K562 (cell line): ENCODE measurements around the gene AGRN. TPM values are rescaled to one million over a fixed set of nuclear protein-coding genes. Genes with fewer than 3 reads are reported as not detected.

ENCODE experiments used
- BCLAF1 ChIP-seq, 2 experiments: fragments of 450-650 bp in 1 of 2; IDR thresholded peaks; 2 replicates each; pipeline ENCODE4 v1.6.1; 2011 to 2017; ENCODE audit warnings: low read depth in 2 of 2, antibody characterized with exemption in 1 of 2, borderline replicate concordance in 1 of 2, low read length in 1 of 2, mild to moderate bottlenecking in 1 of 2, mixed read lengths in 1 of 2; ENCODE audit not compliant: control insufficient read depth in 1 of 2
- CEBPB ChIP-seq: fragments of 450-650 bp; IDR thresholded peaks from 2 replicates; pipeline ENCODE4 v1.6.1; 2016; ENCODE audit warnings: missing genetic modification characterization, missing compliant biosample characterization
- CEBPG ChIP-seq, 3 experiments: fragments of 200-800 bp in 1 of 3; sonication (Bioruptor generic) in 1 of 3; sonication (generic) in 1 of 3; formaldehyde crosslinking in 1 of 3; IDR thresholded peaks in 2 of 3; conservative IDR thresholded peaks in 1 of 3; 2 replicates each; pipeline versions ENCODE4 v1.6.1 to v1.8.0; 2016 to 2022; ENCODE audit warnings: missing compliant biosample characterization in 2 of 3, missing genetic modification characterization in 2 of 3, mild to moderate bottlenecking in 1 of 3, missing genetic modification reagents in 1 of 3
- CHD1 ChIP-seq: fragments of 200-600 bp; sonication (generic); IDR thresholded peaks from one replicate; pipeline ENCODE4 v1.6.1; 2012; ENCODE audit warnings: mild to moderate bottlenecking, moderate library complexity, low read length, inconsistent platforms
- DPF2 ChIP-seq: fragments of 450-650 bp; IDR thresholded peaks from 2 replicates; pipeline ENCODE4 v1.6.1; 2016
- HNRNPL ChIP-seq: fragments of 200-400 bp; formaldehyde crosslinking; IDR thresholded peaks from 2 replicates; pipeline ENCODE4 v1.6.1; 2017; ENCODE audit warnings: low read depth, mild to moderate bottlenecking, low read length
- MECOM ChIP-seq: fragments of 250-450 bp; sonication (Bioruptor Pico); IDR thresholded peaks from 2 replicates; pipeline ENCODE4 v1.8.0; 2022; ENCODE audit warnings: inconsistent platforms
- MYC ChIP-seq, 2 experiments: fragments of 250-450 bp in 1 of 2; sonication (Bioruptor Pico) in 1 of 2; IDR thresholded peaks; 2 replicates each; pipeline versions ENCODE4 v1.5.1 to v1.6.1; 2012 to 2021; ENCODE audit warnings: low read depth in 2 of 2, borderline replicate concordance in 1 of 2, improper control_type of control experiment in 1 of 2, low read length in 1 of 2, mild to moderate bottlenecking in 1 of 2, moderate library complexity in 1 of 2
- RBM22 ChIP-seq: fragments of 200-400 bp; formaldehyde crosslinking; IDR thresholded peaks from 2 replicates; pipeline ENCODE4 v1.6.1; 2018; ENCODE audit warnings: low read length, low read depth; ENCODE audit not compliant: poor library complexity, severe bottlenecking
- STAT5B ChIP-seq: fragments of 250-450 bp; sonication (Bioruptor Pico); IDR thresholded peaks from 2 replicates; pipeline ENCODE4 v1.8.0; 2021; ENCODE audit warnings: mild to moderate bottlenecking, inconsistent platforms
- TAF9B ChIP-seq: fragments of 450-650 bp; IDR thresholded peaks from 2 replicates; pipeline ENCODE4 v1.6.1; 2018; ENCODE audit warnings: mild to moderate bottlenecking; ENCODE audit not compliant: partially characterized antibody
- ZKSCAN8 ChIP-seq: fragments of 200-800 bp; sonication (Bioruptor generic); IDR thresholded peaks from 2 replicates; pipeline ENCODE4 v1.6.1; 2016; ENCODE audit warnings: missing genetic modification characterization, missing compliant biosample characterization
- ZNF436 ChIP-seq: fragments of 250-450, 450-650 bp; sonication (Bioruptor Pico); formaldehyde crosslinking; IDR thresholded peaks from 2 replicates; pipeline ENCODE4 v1.7.0; 2020; ENCODE audit warnings: mild to moderate bottlenecking
- ZNF644 ChIP-seq: fragments of 200-800 bp; sonication (Bioruptor generic); IDR thresholded peaks from 2 replicates; pipeline ENCODE4 v1.6.1; 2016; ENCODE audit warnings: low read depth, missing genetic modification characterization, missing compliant biosample characterization
- ZNF785 ChIP-seq: fragments of 250-450 bp; sonication (Bioruptor Pico); IDR thresholded peaks from 2 replicates; pipeline ENCODE4 v1.4.0; 2020; ENCODE audit warnings: mild to moderate bottlenecking
- ZSCAN32 ChIP-seq: fragments of 450-650 bp; formaldehyde crosslinking; IDR thresholded peaks from 2 replicates; pipeline ENCODE4 v1.4.0; 2020; ENCODE audit warnings: mild to moderate bottlenecking, moderate library complexity
- polyA plus RNA-seq, 8 experiments: library from polyadenylated mRNA; depleted of rRNA in 4 of 8; stranded (reverse) in 5 of 8; unstranded in 3 of 8; fragments of >200 nt; fragmentation: Nextera tagmentation in 2 of 8; fragmentation: Illumina TruSeq in 1 of 8; extraction: Ambion mirVana in 2 of 8; extraction: Trizol in 1 of 8; gene quantifications; 2 replicates each; pipeline versions ENCODE4 v1.2.1 to v1.2.3, GENCODE V29; 2011 to 2014; ENCODE audit warnings: inconsistent platforms in 1 of 8, missing spikeins in 1 of 8
- total RNA-seq, 7 experiments: library from RNA; depleted of rRNA in 6 of 7; stranded (reverse); fragments of >200 nt in 6 of 7; fragmentation: Illumina TruSeq in 2 of 7; extraction: Trizol in 2 of 7; gene quantifications; 2 replicates each; pipeline versions ENCODE4 v1.2.1 to v1.2.3, GENCODE V29; 2011 to 2021; ENCODE audit warnings: low replicate concordance in 1 of 7
- TF ChIP-seq, protein P1 (sequence below): fragments of 250-450 bp; sonication (Bioruptor Pico); IDR thresholded peaks from 2 replicates; pipeline ENCODE4 v1.9.0; 2021; ENCODE audit warnings: mild to moderate bottlenecking, inconsistent platforms
- TF ChIP-seq, protein P2 (sequence below): sonication (generic); formaldehyde crosslinking; IDR thresholded peaks from 2 replicates; pipeline ENCODE4 v1.8.0; 2022; ENCODE audit warnings: missing genetic modification reagents, mild to moderate bottlenecking, borderline replicate concordance

The AGRN gene
- total and polyA plus RNA-seq, 9 of the 15 experiments (the other 6 are each of a cell fraction or from before 2014, with no cell fraction given): 0.04 to 111 (median 18.1) TPM

DNA sequence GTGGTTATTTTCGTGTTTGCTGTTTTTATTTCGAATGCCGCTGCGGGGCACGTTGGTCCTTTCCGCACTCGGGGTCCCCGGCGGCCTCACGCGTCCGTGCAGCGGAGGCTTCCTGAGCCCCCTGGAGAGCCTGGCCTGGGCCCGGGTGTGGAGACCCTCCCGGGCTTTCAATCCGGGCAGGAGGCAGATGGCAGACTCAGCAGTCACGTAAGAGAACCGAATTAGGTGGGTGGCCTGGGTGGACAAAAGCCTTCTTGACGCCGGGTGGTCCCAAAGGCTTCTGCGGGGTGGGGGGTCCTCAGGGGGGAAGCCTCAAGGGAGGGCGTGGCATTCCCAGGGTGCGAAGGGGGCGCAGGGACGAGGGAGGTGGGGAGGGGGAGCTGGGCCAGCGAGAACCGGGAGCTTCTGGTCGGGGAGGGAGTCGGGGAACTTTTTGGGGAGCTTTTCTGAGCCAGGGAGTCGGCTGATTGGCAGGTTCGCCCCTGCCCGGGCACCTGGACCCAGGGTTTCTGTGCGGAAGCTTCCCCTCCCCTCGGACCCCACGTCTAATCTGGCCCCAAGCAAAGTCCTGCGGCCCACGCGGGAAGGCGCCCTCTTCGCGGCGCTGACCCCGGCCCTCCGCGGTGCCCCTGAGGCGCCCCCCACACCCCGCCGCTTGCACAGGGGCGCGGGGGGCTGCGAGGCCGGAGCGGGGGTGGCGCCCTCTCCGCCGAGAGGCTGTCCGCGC, 18.7 kb upstream of the AGRN start (continued):
- TF ChIP-seq BCLAF1 (IDR thresholded peaks at IDR 0.05; ENCODE audit: borderline replicate concordance in 1 of 2, control insufficient read depth in 1 of 2, low read depth in 2 of 2, low read length in 1 of 2): 0 out of 4 replicates have a peak, but pooled peaks of 1 of the 2 experiments have one; percentile 10
- TF ChIP-seq ZKSCAN8 (CRISPR knock-in tag): no peak
- no peak; the same call in 1 of the 2 replicates for TF ChIP-seq CEBPG (CRISPR knock-in tag; IDR thresholded peaks at IDR 0.05)
- TF ChIP-seq CEBPG (tag; conservative IDR thresholded peaks at IDR 0.05 in 1 of 2, IDR thresholded peaks at IDR 0.05 in 1 of 2): peak; percentile 18 to 34; a peak in 1 of 4 replicates
- TF ChIP-seq ZSCAN32 (CRISPR knock-in tag): no peak
- 0 out of 2 replicates have a peak, but pooled peaks have one; percentile 14 for TF ChIP-seq HNRNPL
- TF ChIP-seq, protein P1, sequence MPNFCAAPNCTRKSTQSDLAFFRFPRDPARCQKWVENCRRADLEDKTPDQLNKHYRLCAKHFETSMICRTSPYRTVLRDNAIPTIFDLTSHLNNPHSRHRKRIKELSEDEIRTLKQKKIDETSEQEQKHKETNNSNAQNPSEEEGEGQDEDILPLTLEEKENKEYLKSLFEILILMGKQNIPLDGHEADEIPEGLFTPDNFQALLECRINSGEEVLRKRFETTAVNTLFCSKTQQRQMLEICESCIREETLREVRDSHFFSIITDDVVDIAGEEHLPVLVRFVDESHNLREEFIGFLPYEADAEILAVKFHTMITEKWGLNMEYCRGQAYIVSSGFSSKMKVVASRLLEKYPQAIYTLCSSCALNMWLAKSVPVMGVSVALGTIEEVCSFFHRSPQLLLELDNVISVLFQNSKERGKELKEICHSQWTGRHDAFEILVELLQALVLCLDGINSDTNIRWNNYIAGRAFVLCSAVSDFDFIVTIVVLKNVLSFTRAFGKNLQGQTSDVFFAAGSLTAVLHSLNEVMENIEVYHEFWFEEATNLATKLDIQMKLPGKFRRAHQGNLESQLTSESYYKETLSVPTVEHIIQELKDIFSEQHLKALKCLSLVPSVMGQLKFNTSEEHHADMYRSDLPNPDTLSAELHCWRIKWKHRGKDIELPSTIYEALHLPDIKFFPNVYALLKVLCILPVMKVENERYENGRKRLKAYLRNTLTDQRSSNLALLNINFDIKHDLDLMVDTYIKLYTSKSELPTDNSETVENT (CRISPR knock-in tag): no peak
- no peak for TF ChIP-seq TAF9B
- TF ChIP-seq ZNF436 (CRISPR knock-in tag): no peak
- no peak for TF ChIP-seq ZNF644 (tag)
- no peak for TF ChIP-seq MYC (IDR thresholded peaks at IDR 0.05; ENCODE audit: low read depth, low read length)
- peak; percentile 23 for TF ChIP-seq MYC (CRISPR knock-in tag; IDR thresholded peaks at IDR 0.05; ENCODE audit: borderline replicate concordance, low read depth)
- TF ChIP-seq STAT5B (CRISPR knock-in tag): no peak
- 0 out of 2 replicates have a peak, but pooled peaks have one; percentile 3 for TF ChIP-seq DPF2
- TF ChIP-seq MECOM: no peak
- peak; percentile 74 for TF ChIP-seq CEBPB (tag)
- no peak for TF ChIP-seq ZNF785
- peak; percentile 3 for TF ChIP-seq CHD1
- peak; percentile 4 for TF ChIP-seq RBM22
- TF ChIP-seq, protein P2, sequence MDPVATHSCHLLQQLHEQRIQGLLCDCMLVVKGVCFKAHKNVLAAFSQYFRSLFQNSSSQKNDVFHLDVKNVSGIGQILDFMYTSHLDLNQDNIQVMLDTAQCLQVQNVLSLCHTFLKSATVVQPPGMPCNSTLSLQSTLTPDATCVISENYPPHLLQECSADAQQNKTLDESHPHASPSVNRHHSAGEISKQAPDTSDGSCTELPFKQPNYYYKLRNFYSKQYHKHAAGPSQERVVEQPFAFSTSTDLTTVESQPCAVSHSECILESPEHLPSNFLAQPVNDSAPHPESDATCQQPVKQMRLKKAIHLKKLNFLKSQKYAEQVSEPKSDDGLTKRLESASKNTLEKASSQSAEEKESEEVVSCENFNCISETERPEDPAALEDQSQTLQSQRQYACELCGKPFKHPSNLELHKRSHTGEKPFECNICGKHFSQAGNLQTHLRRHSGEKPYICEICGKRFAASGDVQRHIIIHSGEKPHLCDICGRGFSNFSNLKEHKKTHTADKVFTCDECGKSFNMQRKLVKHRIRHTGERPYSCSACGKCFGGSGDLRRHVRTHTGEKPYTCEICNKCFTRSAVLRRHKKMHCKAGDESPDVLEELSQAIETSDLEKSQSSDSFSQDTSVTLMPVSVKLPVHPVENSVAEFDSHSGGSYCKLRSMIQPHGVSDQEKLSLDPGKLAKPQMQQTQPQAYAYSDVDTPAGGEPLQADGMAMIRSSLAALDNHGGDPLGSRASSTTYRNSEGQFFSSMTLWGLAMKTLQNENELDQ (CRISPR knock-in tag): peak; percentile 21; the same call in 1 of the 2 replicates
